ENCODE data around the gene TMEM163. TPM values are rescaled to one million over a fixed set of nuclear protein-coding genes. Genes with fewer than 3 reads are reported as not detected.
"Not testable (repeated sequence)": the region's sequence is repeated elsewhere in the genome, so short reads cannot be mapped to it uniquely, and the experiment has no call there.

Gene TMEM163
- total RNA-seq, 1 experiment from 2014 or later = 0.78 TPM

GRCh38 chr2:134674687-134675086 lies 44.1 kb downstream of the TMEM163 start:
- in situ Hi-C loops (cut with HindIII; ENCODE audit: low pct_unique_long_range_greater_than_20kb, low sequenced_read_pairs) = no loop called here
- DNase-seq (ENCODE audit: low read depth) = no peak

DNA sequence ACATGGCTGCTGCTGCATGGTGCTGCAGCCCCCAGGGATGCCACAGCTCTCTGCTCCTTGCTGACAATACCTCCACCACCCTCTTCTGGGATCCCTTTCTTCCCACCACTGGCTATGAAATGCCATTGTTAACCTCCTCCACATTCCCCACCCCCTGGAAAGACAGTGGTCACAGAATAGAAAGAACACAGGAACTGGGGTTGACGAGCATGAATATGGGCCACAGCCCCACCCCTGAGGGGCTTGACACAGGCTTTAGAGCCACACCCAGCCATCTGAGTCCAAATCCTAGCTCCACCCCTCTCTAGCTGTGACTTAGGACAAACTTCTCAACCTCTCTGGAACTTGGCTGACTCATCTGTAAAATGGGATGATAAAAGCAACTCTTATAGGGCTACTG lies 47.3 kb downstream of the TMEM163 start:
- in situ Hi-C loops (cut with HindIII; ENCODE audit: low pct_unique_long_range_greater_than_20kb, low sequenced_read_pairs) = no loop called here
- no peak for DNase-seq (ENCODE audit: low read depth)

- in situ Hi-C loops (cut with HindIII; ENCODE audit: low pct_unique_long_range_greater_than_20kb, low sequenced_read_pairs) = no loop called here
- DNase-seq (ENCODE audit: low read depth) = no peak
Measured at GRCh38 chr2:134670955-134671354, 47.8 kb downstream of the TMEM163 start.

DNA sequence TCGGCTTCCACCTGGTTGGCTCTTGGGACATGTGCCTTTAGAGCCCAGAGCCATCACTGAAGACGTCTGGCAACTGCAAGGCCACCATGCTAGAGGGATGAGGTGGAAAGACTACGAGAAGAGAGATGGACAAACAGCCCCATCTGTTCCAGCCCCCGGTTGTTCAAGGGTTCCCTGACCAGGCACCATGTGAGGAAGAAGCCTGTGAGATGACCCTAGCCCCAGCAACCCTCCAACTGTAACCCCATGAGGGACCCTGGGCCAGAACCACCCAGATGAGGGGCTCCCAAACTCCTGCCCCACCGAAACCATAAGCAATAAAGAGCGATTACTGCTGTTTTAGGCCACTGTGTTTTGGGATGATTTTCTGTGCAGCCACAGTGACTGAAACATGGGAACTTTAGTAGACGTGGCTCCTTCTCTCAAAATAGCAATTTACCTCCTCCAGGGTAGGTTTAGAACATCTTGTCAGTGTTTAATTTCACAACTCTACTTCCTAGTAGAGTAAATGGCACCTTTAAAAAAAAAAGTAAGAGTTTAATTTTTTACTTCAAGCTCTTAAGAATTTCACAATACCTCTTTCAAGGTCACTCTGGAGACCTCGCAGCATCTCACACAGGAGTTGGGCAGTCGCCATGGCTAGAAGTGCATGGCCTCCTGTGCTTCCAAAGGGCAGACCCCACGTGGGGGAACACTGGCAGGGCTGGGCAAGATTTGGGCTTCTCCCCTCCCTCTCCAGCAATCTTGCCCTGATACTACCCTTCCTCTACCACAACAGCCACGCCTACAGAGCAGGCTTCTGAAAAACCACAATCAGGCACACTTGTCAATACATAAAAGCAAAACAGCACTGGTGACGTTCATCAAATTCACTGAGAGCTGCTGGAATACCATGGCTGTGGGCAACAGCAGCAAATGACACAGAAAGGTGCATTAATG lies 48.8 kb downstream of the TMEM163 start:
- in situ Hi-C loops (cut with HindIII; ENCODE audit: low pct_unique_long_range_greater_than_20kb, low sequenced_read_pairs) = no loop called here

GRCh38 chr2:134668821-134669220 lies 50.0 kb downstream of the TMEM163 start:
- no peak for DNase-seq (ENCODE audit: low read depth)
- in situ Hi-C loops (cut with HindIII; ENCODE audit: low pct_unique_long_range_greater_than_20kb, low sequenced_read_pairs) = no loop called here

More for the DNA sequence above, 48.8 kb downstream of the TMEM163 start:
- DNase-seq (ENCODE audit: low read depth) = peak; percentile 21

GRCh38 chr2:134667541-134667940 lies 51.3 kb downstream of the TMEM163 start:
- DNase-seq (ENCODE audit: low read depth) = peak; percentile 55
- in situ Hi-C loops (cut with HindIII; ENCODE audit: low pct_unique_long_range_greater_than_20kb, low sequenced_read_pairs) = no loop called here

DNA sequence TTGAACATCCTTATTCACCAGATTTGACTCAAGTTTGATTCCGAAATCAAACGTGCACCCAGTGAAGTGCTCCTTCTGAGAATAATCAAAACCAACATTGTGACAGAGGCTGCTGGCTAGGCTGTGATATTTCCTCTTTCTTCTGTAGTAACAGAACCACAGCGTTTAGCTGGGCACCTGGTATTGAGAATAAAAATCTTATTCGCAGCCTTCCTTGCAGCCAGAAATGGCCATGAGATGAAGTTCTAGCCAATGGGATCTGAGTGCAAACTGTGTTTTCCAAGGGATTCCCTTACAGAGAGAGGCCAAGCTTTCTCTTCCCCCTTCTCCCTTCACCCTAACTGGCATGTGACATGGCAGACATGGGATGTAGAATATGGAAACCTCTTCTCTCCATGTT lies 51.7 kb downstream of the TMEM163 start:
- no peak for DNase-seq (ENCODE audit: low read depth)
- in situ Hi-C loops (cut with HindIII; ENCODE audit: low pct_unique_long_range_greater_than_20kb, low sequenced_read_pairs) = no loop called here

GRCh38 chr2:134665727-134666506 lies 52.9 kb downstream of the TMEM163 start:
- in situ Hi-C loops (cut with HindIII; ENCODE audit: low pct_unique_long_range_greater_than_20kb, low sequenced_read_pairs) = no loop called here
- DNase-seq (ENCODE audit: low read depth) = no peak

DNA sequence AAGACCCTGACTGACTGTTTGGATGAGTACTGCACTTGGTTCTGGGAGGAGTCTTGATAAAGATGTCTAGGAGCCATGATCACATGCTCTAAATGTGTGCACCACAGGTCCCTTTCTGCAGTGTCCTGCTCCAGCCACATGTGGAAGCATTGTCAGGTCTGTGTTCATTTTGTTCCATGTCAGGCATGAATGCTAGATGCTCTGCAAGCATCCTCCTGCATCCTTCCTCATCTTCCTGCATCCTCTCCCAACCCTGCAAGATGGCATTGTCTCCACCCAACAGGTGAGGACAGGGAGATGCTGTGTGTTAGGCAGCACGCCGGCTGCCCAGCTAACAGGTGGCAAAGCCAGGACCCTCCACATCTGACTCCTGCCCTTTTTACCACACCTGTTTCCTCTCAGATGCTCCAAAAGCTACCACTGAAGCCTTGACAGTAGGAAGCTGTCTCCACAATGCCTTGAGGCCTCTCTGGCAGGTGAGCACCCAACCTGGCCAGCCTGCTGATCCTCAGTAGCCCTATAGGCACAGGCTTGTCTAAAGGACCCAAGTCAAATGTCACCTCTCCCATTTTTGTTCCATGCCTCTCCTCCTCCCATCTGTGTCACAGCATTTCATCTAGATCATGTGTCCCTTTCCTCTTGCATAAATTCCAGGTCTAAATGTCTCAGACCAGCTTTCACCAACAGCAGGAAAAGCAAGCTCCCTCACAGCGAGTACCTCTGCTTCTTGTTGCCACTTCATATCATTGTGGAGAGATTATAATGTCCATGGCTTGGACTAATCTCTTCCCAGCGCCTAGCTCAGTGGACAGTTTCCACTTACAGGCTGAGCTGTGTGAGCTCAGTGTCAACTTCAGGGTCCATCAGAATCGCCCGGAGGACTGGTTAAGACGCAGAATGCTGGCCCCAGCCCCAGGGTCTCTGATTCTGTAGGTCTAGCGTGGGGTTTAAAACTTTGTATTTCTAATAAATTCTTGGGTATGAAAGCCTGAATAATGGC lies 55.0 kb downstream of the TMEM163 start:
- in situ Hi-C loops (cut with HindIII; ENCODE audit: low pct_unique_long_range_greater_than_20kb, low sequenced_read_pairs) = no loop called here
- DNase-seq (ENCODE audit: low read depth) = no peak

DNA sequence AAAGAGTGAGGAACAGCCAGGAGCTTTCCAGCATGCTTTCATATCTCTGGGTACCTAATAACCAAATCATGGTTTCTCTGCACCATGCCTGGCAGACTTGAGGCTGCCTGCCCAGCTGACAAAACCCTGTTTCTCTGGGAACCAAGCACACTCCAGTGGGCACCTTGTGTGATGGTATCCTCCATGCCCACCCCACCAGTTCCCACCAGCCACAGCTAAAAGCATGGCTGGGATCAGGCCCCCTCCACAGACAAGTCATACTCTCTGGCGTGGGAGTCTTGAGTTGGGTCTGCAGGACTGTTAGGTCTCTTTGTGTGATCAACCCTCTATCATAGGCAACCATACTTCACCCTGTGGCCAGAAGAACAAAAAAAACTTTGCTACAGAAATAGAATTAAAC lies 56.0 kb downstream of the TMEM163 start:
- no peak for DNase-seq (ENCODE audit: low read depth)
- in situ Hi-C loops (cut with HindIII; ENCODE audit: low pct_unique_long_range_greater_than_20kb, low sequenced_read_pairs) = no loop called here

DNA sequence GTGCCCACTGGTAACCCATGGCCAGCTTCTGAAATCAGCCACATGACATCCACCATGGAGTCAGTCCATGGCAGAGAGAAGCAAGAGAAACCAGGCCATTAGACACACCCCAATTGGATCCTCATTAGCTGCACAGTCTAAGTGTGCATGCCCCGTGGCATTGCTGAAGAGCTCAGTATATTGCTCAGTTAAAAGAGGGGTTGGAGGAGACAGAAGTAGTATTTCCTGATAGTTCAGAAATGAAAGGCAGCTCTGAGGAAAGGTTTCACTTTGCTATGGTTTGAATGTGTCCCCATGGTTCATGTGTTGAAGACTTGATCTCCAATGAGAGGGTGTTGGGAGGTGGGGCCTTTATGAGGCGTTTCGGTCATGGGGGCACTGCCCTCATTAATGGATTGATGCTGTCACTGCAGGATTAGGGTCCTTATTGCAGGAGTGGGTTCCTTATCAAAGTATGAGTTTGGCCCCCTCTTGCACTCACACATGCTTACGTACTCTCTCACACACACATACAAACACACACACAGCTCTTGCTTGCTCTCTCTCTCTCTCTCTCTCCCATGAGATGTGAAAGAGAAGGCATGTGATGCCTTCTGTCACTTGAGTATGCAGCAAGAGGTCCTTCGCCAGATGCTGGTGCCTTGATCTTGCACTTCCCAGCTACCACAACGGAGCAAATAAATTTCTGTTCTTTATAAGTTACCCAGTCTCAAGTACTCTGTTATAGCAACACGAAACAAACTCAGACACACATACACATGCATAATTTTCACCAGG lies 58.0 kb downstream of the TMEM163 start:
- DNase-seq (ENCODE audit: low read depth) = no peak
- in situ Hi-C loops (cut with HindIII; ENCODE audit: low pct_unique_long_range_greater_than_20kb, low sequenced_read_pairs) = no loop called here

DNA sequence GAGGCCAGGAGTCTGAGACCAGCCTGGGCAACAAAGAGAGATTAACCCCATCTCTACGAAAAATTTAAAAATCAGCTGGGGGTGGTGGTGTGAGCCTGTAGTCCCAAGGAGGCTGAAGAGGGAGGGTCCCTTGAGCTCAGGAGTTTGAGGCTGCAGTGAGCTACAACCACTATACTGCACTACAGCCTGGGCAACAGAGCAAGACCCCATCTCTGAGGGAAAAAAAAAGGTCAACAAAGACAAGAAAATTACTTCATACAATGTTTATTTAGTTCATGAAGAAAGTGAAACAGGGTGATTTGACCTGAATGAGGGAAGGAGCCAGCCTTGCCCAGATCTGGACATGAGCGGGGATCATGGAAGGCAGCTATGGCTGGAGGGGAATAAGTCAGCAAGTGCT lies 59.1 kb downstream of the TMEM163 start:
- DNase-seq (ENCODE audit: low read depth) = no peak
- in situ Hi-C loops (cut with HindIII; ENCODE audit: low pct_unique_long_range_greater_than_20kb, low sequenced_read_pairs) = no loop called here

DNA sequence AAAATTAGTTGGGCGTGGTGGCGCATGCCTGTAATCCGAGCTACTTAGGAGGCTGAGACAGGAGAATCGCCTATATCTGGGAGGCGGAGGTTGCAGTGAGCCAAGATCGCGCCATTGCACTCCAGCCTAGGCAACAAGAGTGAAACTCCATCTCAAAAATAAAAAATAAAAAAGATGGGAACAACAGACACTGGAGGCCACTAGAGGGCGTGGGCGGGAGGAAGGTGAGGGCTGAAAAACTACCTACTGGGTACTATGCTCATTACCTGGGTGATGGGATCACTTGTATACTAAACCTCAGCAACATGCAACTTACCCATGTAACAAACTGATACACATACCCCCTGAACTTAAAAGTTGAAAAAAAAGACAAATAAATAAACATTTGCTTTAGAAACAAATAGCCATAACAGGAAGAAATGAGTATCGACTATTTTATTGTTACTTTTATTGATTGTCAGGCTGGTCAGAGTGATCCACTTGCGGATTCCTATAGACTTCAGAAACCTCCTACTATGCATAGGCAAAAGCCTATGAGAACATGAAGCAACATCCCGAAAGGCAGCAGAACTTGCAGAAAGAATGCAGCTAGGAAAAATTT lies 61.0 kb downstream of the TMEM163 start:
- in situ Hi-C loops (cut with HindIII; ENCODE audit: low pct_unique_long_range_greater_than_20kb, low sequenced_read_pairs) = no loop called here
- peak; percentile 6 for DNase-seq (ENCODE audit: low read depth)

DNA sequence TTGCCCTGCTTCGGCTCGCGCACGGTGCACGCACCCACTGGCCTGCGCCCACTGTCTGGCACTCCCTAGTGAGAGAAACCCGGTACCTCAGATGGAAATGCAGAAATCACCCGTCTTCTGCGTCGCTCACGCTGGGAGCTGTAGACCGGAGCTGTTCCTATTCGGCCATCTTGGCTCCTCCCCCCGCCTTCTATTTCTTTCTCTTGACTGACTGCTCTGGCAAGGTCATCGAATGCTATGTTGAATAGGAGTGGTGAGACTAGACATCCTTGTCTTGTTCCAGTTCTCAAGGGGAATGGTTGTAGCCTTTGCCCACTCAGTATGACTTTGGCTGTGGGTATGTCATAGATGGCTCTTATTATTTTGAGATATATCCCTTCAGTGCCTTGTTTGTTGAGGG lies 62.4 kb downstream of the TMEM163 start:
- DNase-seq (ENCODE audit: low read depth); in situ Hi-C loops (cut with HindIII; ENCODE audit: low pct_unique_long_range_greater_than_20kb, low sequenced_read_pairs): not testable (repeated sequence)

DNA sequence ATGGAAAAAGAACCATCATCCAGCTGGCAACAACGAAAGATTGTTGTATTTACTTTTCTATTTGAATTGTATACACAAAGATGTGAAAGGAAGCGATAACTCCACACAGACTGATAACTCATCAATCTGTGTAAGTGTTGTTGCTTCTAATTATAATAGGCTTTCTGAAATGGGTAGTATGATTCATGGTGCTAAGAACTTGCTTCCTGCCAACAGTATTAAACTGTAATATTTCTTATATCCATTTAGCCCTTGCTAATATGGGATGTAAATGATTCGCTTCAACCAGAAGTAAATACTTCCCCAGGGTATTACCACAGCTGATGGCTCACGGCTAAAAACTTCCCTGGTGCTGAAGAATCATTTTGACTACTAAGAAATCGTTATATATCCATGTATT lies 70.2 kb downstream of the TMEM163 start:
- in situ Hi-C loops (cut with HindIII; ENCODE audit: low pct_unique_long_range_greater_than_20kb, low sequenced_read_pairs) = no loop called here
- no peak for DNase-seq (ENCODE audit: low read depth)

GRCh38 chr2:134647607-134648256 lies 71.1 kb downstream of the TMEM163 start:
- in situ Hi-C loops (cut with HindIII; ENCODE audit: low pct_unique_long_range_greater_than_20kb, low sequenced_read_pairs) = no loop called here
- DNase-seq (ENCODE audit: low read depth) = no peak

DNA sequence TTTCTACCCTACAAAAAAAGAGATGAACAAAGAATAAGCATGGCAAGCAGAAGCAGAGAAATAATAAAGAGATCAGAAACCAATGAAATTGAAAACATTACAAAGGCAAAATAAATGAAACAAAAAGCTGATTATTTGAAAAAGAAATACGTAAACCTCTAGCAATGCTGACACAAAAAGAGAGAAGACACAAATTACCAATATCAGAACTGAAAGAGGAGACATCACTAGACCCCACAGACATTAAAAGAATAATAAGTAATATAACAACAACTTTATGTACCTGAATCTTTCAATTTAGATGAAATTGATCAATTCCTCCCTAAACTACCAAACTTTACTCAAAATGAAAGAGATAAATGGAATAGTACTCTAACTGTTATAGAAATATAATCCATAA lies 75.9 kb downstream of the TMEM163 start:
- in situ Hi-C loops (cut with HindIII; ENCODE audit: low pct_unique_long_range_greater_than_20kb, low sequenced_read_pairs) = no loop called here
- no peak for DNase-seq (ENCODE audit: low read depth)

Data from Caki2 (cell line).